ENCODE results near the gene ACAA1.
A peak's percentile ranks its signal among the peaks of the same experiment; 100 is the strongest.
"Not testable (repeated sequence)": the region's sequence is repeated elsewhere in the genome, so short reads cannot be mapped to it uniquely, and the experiment has no call there.

The ACAA1 gene

GRCh38 chr3:38134517-38135143, 2.3 kb downstream of the ACAA1 start:
- not testable (repeated sequence) for DNase-seq

GRCh38 chr3:38133557-38134405, 3.1 kb downstream of the ACAA1 start:
- DNase-seq = no peak

- no peak for DNase-seq
Observed at GRCh38 chr3:38133209-38133556, 3.7 kb downstream of the ACAA1 start.

GRCh38 chr3:38131621-38132369, 5.1 kb downstream of the ACAA1 start:
- peak; percentile 17 for DNase-seq

- DNase-seq = no peak
Observed at GRCh38 chr3:38130631-38131065, 6.3 kb downstream of the ACAA1 start.

GRCh38 chr3:38129058-38129457, 7.9 kb downstream of the ACAA1 start:
- no peak for DNase-seq

GRCh38 chr3:38128303-38128655, 8.6 kb downstream of the ACAA1 start:
- DNase-seq = no peak

GRCh38 chr3:38127611-38128302, 9.2 kb downstream of the ACAA1 start:
- no peak for DNase-seq

GRCh38 chr3:38126121-38126892, 10.6 kb downstream of the ACAA1 start:
- DNase-seq = no peak

- no peak for DNase-seq
Observed at GRCh38 chr3:38125305-38126120, 11.4 kb downstream of the ACAA1 start.

GRCh38 chr3:38124324-38125122, 12.4 kb downstream of the ACAA1 start:
- no peak for DNase-seq

GRCh38 chr3:38122712-38123290, 14.1 kb downstream of the ACAA1 start:
- no peak for DNase-seq

GRCh38 chr3:38121832-38122461, 15.0 kb downstream of the ACAA1 start:
- no peak for DNase-seq

GRCh38 chr3:38121451-38121831, 15.5 kb downstream of the ACAA1 start:
- no peak for DNase-seq

GRCh38 chr3:38120693-38121450, 16.1 kb downstream of the ACAA1 start:
- DNase-seq = no peak

- no peak for DNase-seq
Observed at GRCh38 chr3:38119821-38120692, 16.9 kb downstream of the ACAA1 start.

GRCh38 chr3:38119248-38119544, 17.7 kb downstream of the ACAA1 start:
- DNase-seq = no peak

Data from fibroblast of upper back skin (primary cell).